ENCODE data around the gene JAK1.

The JAK1 gene

GRCh38 chr1:64980745-64981600 is 14.6 kb upstream of the JAK1 start:
- no peak for DNase-seq

- DNase-seq = no peak
These were observed 13.0 kb upstream of the JAK1 start for GRCh38 chr1:64979358-64979757.

- no peak for DNase-seq
These were observed 10.0 kb upstream of the JAK1 start for GRCh38 chr1:64976361-64976760.

DNA sequence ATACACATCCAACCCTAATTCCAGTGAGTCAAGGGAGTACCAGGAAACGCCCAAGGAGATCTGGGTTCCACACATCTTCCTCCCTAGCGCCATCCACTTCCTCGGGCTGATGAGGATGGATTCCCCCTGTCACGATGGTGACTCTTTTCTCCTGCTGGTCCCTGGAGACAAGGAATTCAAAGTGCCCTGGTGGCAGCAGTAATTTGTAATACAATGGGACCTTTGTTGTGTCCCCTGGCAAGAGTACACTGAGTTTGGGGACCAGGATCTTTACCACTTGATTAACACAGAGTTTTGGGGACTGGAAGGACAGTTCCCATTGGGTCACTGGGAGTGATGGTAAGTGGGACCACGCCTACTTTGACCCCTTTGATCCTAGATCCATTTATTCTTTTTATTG is 9.4 kb upstream of the JAK1 start:
- peak in 6 of 58 donors; percentile 5 to 30 (median 14) for DNase-seq

DNA sequence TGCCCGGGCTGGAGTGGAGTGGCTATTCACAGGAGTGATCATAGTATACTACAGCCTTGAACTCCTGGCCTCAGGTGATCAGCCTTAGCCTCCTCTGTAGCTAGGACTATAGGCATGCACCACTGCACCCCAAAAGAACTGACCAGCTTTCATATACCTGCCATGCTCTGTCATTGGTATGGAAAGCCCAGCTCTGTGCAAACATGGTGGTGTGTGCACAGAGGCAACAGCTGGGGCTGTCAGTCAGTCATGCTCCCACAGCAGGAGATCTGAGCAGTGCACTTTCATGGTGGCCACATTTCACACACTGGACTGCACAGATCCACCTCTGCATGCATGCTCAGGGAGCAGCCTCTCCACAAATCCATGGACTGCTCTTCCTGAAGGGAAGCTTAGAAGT is 8.8 kb upstream of the JAK1 start:
- DNase-seq = no peak

- DNase-seq = no peak
These were observed 8.0 kb upstream of the JAK1 start for GRCh38 chr1:64974288-64974825.

GRCh38 chr1:64973061-64973647 is 6.8 kb upstream of the JAK1 start:
- DNase-seq = no peak

- no peak for DNase-seq
These were observed 3.1 kb upstream of the JAK1 start for GRCh38 chr1:64969305-64970046.

DNA sequence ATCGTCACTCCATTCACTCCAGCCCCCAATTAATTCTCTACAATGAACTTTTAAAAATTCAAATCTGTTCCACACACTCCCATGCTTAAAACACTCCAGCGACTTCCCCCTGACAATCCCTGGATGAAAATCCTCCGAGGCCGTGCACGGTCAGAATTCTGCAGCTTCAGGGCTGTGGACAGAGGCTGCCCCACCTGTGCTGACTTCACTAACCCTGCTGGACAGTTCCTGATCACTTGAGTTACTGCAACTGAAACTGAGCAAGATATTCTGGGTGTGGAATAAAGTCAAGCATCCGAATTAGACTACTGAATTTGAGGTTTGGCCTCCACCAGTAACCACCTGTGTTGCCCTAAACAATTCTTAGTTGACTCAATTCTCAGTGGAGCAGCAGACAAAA is 1.0 kb upstream of the JAK1 start:
- peak in 2 of 58 donors; percentile 4 for DNase-seq

GRCh38 chr1:64965366-64966157 is 787 bp downstream of the JAK1 start:
- peak in 47 of 58 donors; percentile 6 to 69 (median 39) for DNase-seq

DNA sequence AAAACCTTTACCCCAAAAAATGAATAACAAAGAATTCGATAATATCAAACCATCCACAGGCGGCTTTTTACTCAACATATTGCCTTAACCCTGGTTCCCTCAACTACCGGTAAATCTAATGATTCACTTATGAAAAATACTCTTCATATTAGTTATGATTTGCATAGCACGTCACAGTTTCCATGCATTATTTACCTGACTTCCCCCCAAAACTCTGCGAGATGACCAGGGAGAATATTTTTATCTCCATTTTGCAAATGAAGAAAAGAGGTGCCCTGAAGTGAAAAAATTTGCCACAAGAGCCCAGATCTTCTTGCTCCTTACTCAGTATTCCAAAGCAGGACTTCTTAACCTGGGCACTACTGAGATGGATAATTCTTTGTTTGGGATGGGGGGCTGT is 2.9 kb downstream of the JAK1 start:
- no peak for DNase-seq

DNA sequence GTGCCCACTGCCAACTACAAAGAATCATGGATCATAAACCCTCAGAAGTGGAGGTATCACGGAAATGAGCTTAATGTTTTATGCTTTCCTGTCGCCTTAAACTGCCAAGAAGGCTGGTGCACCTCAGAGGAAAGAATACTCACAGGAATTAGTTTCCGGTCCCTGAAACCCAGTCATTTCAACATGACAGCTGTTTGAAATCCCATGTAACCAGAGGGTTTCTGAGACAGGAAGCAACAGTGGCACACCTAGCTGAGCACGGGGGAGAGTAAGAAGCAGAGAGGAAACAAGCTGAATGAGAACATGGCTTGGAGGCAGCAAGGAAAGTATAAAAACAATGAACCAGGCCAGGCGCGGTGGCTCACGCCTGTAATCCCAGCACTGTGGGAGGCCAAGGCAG is 3.9 kb downstream of the JAK1 start:
- DNase-seq = no peak

GRCh38 chr1:64961923-64962322 is 4.4 kb downstream of the JAK1 start:
- no peak for DNase-seq

DNA sequence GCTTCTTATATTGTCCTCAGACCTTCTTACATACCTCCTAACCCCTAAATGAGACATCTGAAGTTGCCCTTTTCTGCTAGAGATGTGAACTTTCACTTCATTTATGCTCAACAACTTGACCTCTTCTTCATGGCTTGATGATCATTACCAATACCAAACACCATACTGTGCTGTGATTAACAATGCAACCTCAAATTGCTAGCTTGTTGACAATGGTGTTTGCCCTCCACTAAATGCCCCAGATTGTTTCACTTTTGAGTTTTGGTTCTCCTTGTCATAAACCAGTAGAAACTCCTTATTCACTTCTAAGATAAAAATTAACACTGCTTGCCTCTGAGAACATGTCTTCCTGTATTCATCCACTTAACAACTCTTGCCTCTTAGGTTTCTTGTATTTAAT is 5.6 kb downstream of the JAK1 start:
- DNase-seq = no peak

- DNase-seq = no peak
These were observed 6.4 kb downstream of the JAK1 start for GRCh38 chr1:64959986-64960385.

DNA sequence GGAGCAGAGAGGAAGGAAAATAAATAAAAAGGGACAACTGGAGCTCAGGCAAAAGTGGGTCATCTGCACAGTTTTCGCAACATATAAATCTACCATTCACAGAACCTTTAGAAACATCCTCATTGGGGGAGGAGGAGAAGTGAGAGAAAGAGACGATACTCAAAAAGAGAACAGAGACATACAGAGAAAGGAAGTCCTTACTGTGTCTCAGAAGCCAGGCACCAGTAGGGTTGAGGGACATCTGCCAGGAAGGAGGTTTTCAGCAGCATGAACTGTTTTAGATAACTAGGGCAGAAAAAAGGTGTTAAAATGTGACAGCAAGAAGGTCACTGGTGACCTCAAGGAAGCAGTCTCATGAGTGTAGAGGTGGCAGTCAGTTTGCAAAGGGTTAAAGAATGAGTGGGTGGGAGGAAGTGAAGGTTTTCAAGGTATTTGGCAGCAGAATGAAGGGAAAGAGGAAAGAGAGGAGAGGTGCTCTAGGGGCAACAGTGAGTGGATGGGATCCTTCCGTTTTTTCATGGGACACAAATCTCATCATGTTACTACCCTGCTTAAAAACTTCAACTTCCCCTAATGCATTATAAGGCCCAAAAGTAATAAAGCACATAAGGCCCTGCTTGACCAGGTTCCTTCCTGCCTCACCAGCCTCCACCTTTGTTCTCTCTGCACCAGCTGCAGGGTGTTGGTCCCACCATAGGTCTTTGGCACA is 9.5 kb downstream of the JAK1 start:
- peak in 1 of 58 donors; percentile 7 for DNase-seq

DNA sequence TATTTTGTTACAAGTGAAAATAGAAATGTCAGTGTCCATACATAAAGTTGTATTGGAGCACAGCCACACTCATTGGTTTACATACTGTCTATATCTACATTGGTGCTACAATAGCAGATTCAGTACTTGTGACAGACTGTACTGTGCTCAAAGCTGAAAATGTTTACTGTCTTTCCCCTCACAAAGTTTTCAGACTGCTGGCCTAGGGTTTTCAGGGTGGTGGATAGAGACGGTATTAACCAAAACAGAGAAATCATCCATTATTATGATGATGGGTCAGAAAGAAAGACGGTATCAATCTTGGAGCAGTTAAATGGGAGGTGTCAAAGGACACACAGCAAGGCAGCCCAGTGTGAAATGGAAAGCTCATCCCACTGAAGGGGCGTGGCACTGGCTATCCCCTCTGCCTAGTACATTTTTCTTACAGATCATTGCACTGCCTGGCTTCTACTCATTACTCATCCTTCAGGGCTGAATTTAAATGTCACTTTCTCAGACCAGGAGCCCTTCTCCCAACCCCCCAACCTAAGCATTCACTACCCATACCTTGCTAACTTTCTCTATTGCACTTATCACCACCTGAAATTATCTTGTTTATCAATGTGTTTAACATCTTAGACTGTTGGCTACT is 10.2 kb downstream of the JAK1 start:
- DNase-seq = no peak

DNA sequence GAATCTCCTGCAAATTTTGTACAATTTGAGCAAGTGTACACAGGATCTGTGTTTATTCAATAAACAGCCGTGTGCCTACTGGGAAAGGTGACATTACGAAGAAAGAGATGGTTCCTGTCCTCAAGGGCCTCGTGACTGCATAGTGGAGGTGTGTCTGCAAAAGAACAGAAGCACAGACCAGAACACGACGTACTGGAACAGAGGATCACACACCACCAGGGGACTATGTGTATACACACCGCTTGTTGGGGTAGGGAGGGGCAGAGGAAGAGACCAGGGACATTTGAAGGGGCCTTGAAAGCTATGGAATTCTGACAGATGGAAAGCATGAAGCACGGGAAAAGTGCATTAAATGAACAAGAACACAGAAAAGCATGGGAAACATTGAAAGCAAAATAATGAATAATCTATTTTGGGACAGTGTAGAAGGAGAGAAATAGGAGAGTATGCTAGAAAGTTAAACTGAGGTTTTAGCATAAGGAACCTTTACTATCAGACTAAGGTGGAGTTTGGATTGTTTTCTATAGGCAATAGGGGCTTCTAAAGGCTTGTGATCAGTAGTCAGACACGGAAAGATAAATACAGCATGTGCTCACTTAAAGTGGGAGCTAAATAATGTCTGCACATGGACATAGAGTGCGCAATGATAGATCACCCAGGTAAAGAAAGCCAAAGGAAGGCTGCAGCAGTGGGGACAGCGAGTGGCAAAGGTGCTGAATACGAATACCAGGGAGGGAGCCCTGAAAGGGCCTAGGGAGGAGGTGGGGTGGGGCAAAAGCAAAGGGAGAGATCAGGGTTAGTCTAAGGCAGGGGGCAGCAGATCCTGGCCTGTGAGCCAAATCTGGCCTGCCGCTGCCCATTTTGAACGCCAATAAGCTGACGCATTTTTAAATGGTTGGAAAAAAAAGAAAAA is 11.0 kb downstream of the JAK1 start:
- no peak for DNase-seq

GRCh38 chr1:64953241-64953640 is 13.1 kb downstream of the JAK1 start:
- no peak for DNase-seq

Data from anterior cingulate cortex (tissue), 58 donors.